IMR-90 (cell line): Measurements from ENCODE around the gene MYO1A. TPM values are rescaled to one million over a fixed set of nuclear protein-coding genes. Genes with fewer than 3 reads are reported as not detected.

Experiments used
- ATAC-seq: fragments of 200-7000 bp; cut with Tn5 transposase; 2 replicates; pipeline ENCODE4 v1.9.1; 2020; ENCODE audit warnings: low read depth, mild to moderate bottlenecking, moderate library complexity
- BruUV-seq: library from RNA; stranded (reverse); fragments of 400-500 nt; replicated peaks from 2 replicates; lab custom pipeline; 2021; lab: Mats Ljungman, UMichigan
- CTCF ChIA-PET: fragments of 300-600 bp; formaldehyde crosslinking; extraction: SDS; loops from one replicate; lab custom pipeline; 2021; ENCODE audit warnings: antibody characterized with exemption; lab: Yijun Ruan, JAX
- POLR2A ChIA-PET: fragments of 300-600 bp; sonication (Branson Sonifier 250); formaldehyde crosslinking; loops from one replicate; lab custom pipeline; 2022; ENCODE audit warnings: antibody characterized with exemption; ENCODE audit not compliant: unreplicated experiment; lab: Charles Lee
- DNase-seq: peaks from one replicate; pipeline ENCODE4 v3.0.0; 2013
- H2AFZ ChIP-seq: replicated peaks from 2 replicates; pipeline ENCODE3; 2013; ENCODE audit warnings: low read length, mild to moderate bottlenecking; ENCODE audit not compliant: poor library complexity
- H2AK5ac ChIP-seq: 2 replicates; pipeline ENCODE4 v1.6.1; 2013; ENCODE audit warnings: low read depth, low read length, inconsistent platforms
- H2AK9ac ChIP-seq: replicated peaks from 2 replicates; pipeline ENCODE3; 2013; ENCODE audit warnings: mild to moderate bottlenecking, low read depth, low read length, moderate library complexity; ENCODE audit not compliant: poor library complexity
- H2BK120ac ChIP-seq: 2 replicates; pipeline ENCODE4 v1.6.1; 2013; ENCODE audit warnings: low read depth, low read length, inconsistent platforms
- H2BK15ac ChIP-seq: 3 replicates; pipeline ENCODE4 v1.6.1; 2013; ENCODE audit warnings: low read depth, low read length, inconsistent platforms
- H2BK20ac ChIP-seq: 2 replicates; pipeline ENCODE4 v1.6.1; 2013; ENCODE audit warnings: low read depth, mild to moderate bottlenecking, inconsistent platforms, low read length, moderate library complexity
- H2BK5ac ChIP-seq: 2 replicates; pipeline ENCODE4 v1.6.1; 2013; ENCODE audit warnings: mild to moderate bottlenecking, low read depth, low read length, inconsistent platforms; ENCODE audit not compliant: poor library complexity, severe bottlenecking
- H3K14ac ChIP-seq: replicated peaks from 2 replicates; pipeline ENCODE4 v1.6.1; 2013; ENCODE audit warnings: low read depth, low read length, inconsistent platforms
- H3K18ac ChIP-seq: 2 replicates; pipeline ENCODE4 v1.6.1; 2013; ENCODE audit warnings: low read depth, low read length, control low read depth
- H3K23ac ChIP-seq: 2 replicates; pipeline ENCODE4 v1.6.1; 2013; ENCODE audit warnings: low read depth, low read length, inconsistent platforms
- H3K27ac ChIP-seq: 2 replicates; pipeline ENCODE4 v1.5.1; 2013; ENCODE audit warnings: mild to moderate bottlenecking, control low read depth, low read length; ENCODE audit not compliant: insufficient read depth
- H3K27me3 ChIP-seq: 2 replicates; pipeline ENCODE4 v1.6.1; 2013; ENCODE audit warnings: low read length; ENCODE audit not compliant: control insufficient read depth, insufficient read depth
- H3K36me3 ChIP-seq: 2 replicates; pipeline ENCODE4 v1.6.1; 2013; ENCODE audit warnings: low read length, mixed read lengths; ENCODE audit not compliant: control insufficient read depth, insufficient read depth
- H3K4ac ChIP-seq: 2 replicates; pipeline ENCODE4 v1.6.1; 2013; ENCODE audit warnings: low read depth, low read length, inconsistent platforms
- H3K4me1 ChIP-seq: 2 replicates; pipeline ENCODE4 v1.6.1; 2013; ENCODE audit warnings: low read length, mixed read lengths; ENCODE audit not compliant: control insufficient read depth, insufficient read depth
- H3K4me2 ChIP-seq: 2 replicates; pipeline ENCODE4 v1.6.1; 2013; ENCODE audit warnings: low read depth, mild to moderate bottlenecking, control low read depth, low read length, moderate library complexity
- H3K4me3 ChIP-seq: 2 replicates; pipeline ENCODE4 v1.5.1; 2013; ENCODE audit warnings: low read depth, mild to moderate bottlenecking, control low read depth, low read length, moderate library complexity; ENCODE audit not compliant: insufficient read depth
- H3K56ac ChIP-seq: 2 replicates; pipeline ENCODE4 v1.6.1; 2013; ENCODE audit warnings: low read length, inconsistent platforms; ENCODE audit not compliant: insufficient read depth; ENCODE audit errors: extremely low read depth
- H3K79me1 ChIP-seq, 2 experiments: 2 replicates each; pipeline ENCODE4 v1.6.1; 2013; ENCODE audit warnings: low read length in 2 of 2, inconsistent platforms in 1 of 2, low read depth in 1 of 2
- H3K9ac ChIP-seq: 2 replicates; pipeline ENCODE4 v1.6.1; 2013; ENCODE audit warnings: low read depth, low read length, control low read depth
- H3K9me1 ChIP-seq: 2 replicates; pipeline ENCODE4 v1.6.1; 2013; ENCODE audit warnings: low read length, inconsistent platforms; ENCODE audit not compliant: insufficient read depth
- H3K9me3 ChIP-seq: 2 replicates; pipeline ENCODE4 v1.6.1; 2013; ENCODE audit warnings: low read length; ENCODE audit not compliant: control insufficient read depth, insufficient read depth
- H4K20me1 ChIP-seq: 2 replicates; pipeline ENCODE4 v1.6.1; 2013; ENCODE audit warnings: low read length, inconsistent platforms; ENCODE audit not compliant: insufficient read depth
- H4K5ac ChIP-seq: 2 replicates; pipeline ENCODE4 v1.6.1; 2013; ENCODE audit warnings: mild to moderate bottlenecking, low read depth, low read length, control low read depth
- H4K8ac ChIP-seq, 2 experiments: 2 replicates each; pipeline ENCODE4 v1.6.1; 2013; ENCODE audit warnings: low read depth in 2 of 2, low read length in 2 of 2, control low read depth in 1 of 2, inconsistent platforms in 1 of 2
- H4K91ac ChIP-seq: 2 replicates; pipeline ENCODE4 v1.6.1; 2013; ENCODE audit warnings: low read depth, low read length, inconsistent platforms; ENCODE audit not compliant: insufficient read depth
- BHLHE40 ChIP-seq: fragments of 150-350 bp; IDR thresholded peaks from 2 replicates; pipeline ENCODE4 v1.6.1; 2016; ENCODE audit warnings: mild to moderate bottlenecking, low read depth, low read length
- CEBPB ChIP-seq: IDR thresholded peaks from 2 replicates; pipeline ENCODE4 v1.6.1; 2012; ENCODE audit warnings: low read depth, low read length, improper control_type of control experiment
- CHD1 ChIP-seq: IDR thresholded peaks from 2 replicates; pipeline ENCODE4 v1.6.1; 2012; ENCODE audit warnings: low read depth, low read length, improper control_type of control experiment
- FOS ChIP-seq: fragments of 150-350 bp; IDR thresholded peaks from 2 replicates; pipeline ENCODE4 v1.6.1; 2016; ENCODE audit warnings: low read depth, low read length
- MAFK ChIP-seq: IDR thresholded peaks from 2 replicates; pipeline ENCODE4 v1.6.1; 2012; ENCODE audit warnings: low read depth, low read length, improper control_type of control experiment
- MAZ ChIP-seq: IDR thresholded peaks from 2 replicates; pipeline ENCODE4 v1.6.1; 2012; ENCODE audit warnings: low read depth, mild to moderate bottlenecking, low read length, improper control_type of control experiment, moderate library complexity, borderline replicate concordance
- MXI1 ChIP-seq: IDR thresholded peaks from 2 replicates; pipeline ENCODE4 v1.6.1; 2012; ENCODE audit warnings: low read depth, mild to moderate bottlenecking, low read length, moderate library complexity, borderline replicate concordance
- NFE2L2 ChIP-seq: fragments of 150-350 bp; IDR thresholded peaks from 2 replicates; pipeline ENCODE4 v1.6.1; 2016; ENCODE audit warnings: low read depth, mild to moderate bottlenecking, low read length
- POLR2A ChIP-seq: IDR thresholded peaks from 2 replicates; pipeline ENCODE4 v1.6.1; 2012; ENCODE audit warnings: mild to moderate bottlenecking, low read depth, low read length
- RAD21 ChIP-seq: IDR thresholded peaks from 2 replicates; pipeline ENCODE4 v1.6.1; 2012; ENCODE audit warnings: low read length, improper control_type of control experiment
- RCOR1 ChIP-seq: IDR thresholded peaks from 2 replicates; pipeline ENCODE4 v1.6.1; 2012; ENCODE audit warnings: mild to moderate bottlenecking, low read length, improper control_type of control experiment; ENCODE audit not compliant: insufficient replicate concordance
- RFX5 ChIP-seq: IDR thresholded peaks from 2 replicates; pipeline ENCODE4 v1.8.0; 2012; ENCODE audit warnings: low read depth, mild to moderate bottlenecking, low read length, moderate library complexity
- SMC3 ChIP-seq: fragments of 150-350 bp; IDR thresholded peaks from 2 replicates; pipeline ENCODE4 v1.6.1; 2016; ENCODE audit warnings: low read depth, mild to moderate bottlenecking, antibody characterized with exemption, low read length, moderate library complexity
- WGBS, 2 experiments: methylation state at CpG; one replicate each; pipeline versions ENCODE4 v1.1.5 to v1.1.7; 2013; ENCODE audit warnings: missing lambda C conversion rate in 2 of 2; ENCODE audit not compliant: insufficient read length in 1 of 2; ENCODE audit errors: extremely low coverage in 2 of 2; 5-methylcytosine and 5-hydroxymethylcytosine counted together
- dilution Hi-C: fragments of 300-500 bp; cut with HindIII; formaldehyde crosslinking; loops from one replicate; pipeline ENCODE4 v1.14.3; 2018; ENCODE audit warnings: low sequenced_read_pairs; ENCODE audit not compliant: unreplicated experiment
- in situ Hi-C: fragments of 300-500 bp; cut with MboI; formaldehyde crosslinking; loops from 3 replicates; pipeline ENCODE4 v1.14.3; 2019; ENCODE audit warnings: low sequenced_read_pairs, inconsistent platforms, mixed read lengths
- intact Hi-C: fragments of 100-400 bp; cut with micrococcal nuclease; formaldehyde crosslinking; loops from 2 replicates; pipeline ENCODE4 v1.10.0; 2022
- polyA plus RNA-seq, 3 experiments: library from polyadenylated mRNA; depleted of rRNA; stranded (reverse); fragments of >200 nt; gene quantifications; 2 replicates each; pipeline ENCODE4 v1.2.3, GENCODE V29; 2012; ENCODE audit warnings: low replicate concordance in 1 of 3
- total RNA-seq: library from RNA; depleted of rRNA; stranded (reverse); fragments of >200 nt; gene quantifications from 2 replicates; pipeline ENCODE4 v1.2.3, GENCODE V29; 2012
- TF ChIP-seq, protein P1 (sequence below): conservative IDR thresholded peaks from 2 replicates; pipeline ENCODE4 v1.5.1; 2012; ENCODE audit warnings: mild to moderate bottlenecking, low read depth, low read length, improper control_type of control experiment
- TF ChIP-seq, protein P2 (sequence below): fragments of 150-350 bp; IDR thresholded peaks from 2 replicates; pipeline ENCODE4 v1.6.1; 2016; ENCODE audit warnings: low read depth, mild to moderate bottlenecking, low read length, moderate library complexity, borderline replicate concordance
- TF ChIP-seq, protein P3 (sequence below): fragments of 150-350 bp; IDR thresholded peaks from 2 replicates; pipeline ENCODE4 v1.6.1; 2017; ENCODE audit warnings: mild to moderate bottlenecking, antibody characterized with exemption, low read length, low read depth

MYO1A gene
- total and polyA plus RNA-seq, 2 of the 4 experiments (the other 2 are of a cell fraction) = under 0.01 TPM; not detected in 1

DNA sequence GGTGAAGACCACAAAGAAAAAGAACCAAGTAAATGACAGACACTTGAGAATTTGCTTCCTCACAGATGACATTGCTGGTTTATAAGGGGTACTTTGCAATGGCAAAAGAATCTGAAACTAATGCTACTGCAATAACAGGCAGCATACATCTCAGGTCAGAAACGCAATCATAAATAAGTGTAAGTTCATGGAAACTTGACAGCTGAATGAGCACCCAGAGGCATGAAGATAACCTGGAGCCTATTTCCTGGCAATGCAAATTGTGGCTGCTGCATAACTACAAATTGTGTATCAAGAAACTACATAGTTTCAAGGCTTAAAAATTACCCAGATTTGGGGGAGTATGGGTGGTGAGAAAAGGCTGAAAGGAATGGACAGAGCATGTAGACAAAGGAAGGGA lies 8.5 kb upstream of the MYO1A start:
- H3K27me3 ChIP-seq = no peaks in the 10 kb centered on the region
- CTCF ChIA-PET = interaction anchor here (0.6 to 1.6 kb wide), 2 partner anchors 50 to 57 kb away, joined by 3 to 5 read pairs; no protein-coding TSS in a partner anchor
- no TSS peak for BruUV-seq
- peaks cover 17% of the 10 kb centered on the region for H3K36me3 ChIP-seq
- H4K5ac ChIP-seq = no peak overlapping the region
- no peak overlapping the region for H3K23ac ChIP-seq
- no CpG with 5 or more reads among the region's 1 CpG for WGBS, 2 experiments
- H2BK5ac ChIP-seq = no peak overlapping the region
- H3K4me2 ChIP-seq = no peak overlapping the region
- intact Hi-C loops (no loop called here), in situ Hi-C loops (no loop called here), dilution Hi-C loops (no loop called here)
- no peaks in the 10 kb centered on the region for H3K9me1 ChIP-seq
- no peak overlapping the region for H3K27ac ChIP-seq
- no peak overlapping the region for H3K9ac ChIP-seq
- TF ChIP-seq FOS (no peak), SMC3 (no peak), CHD1 (no peak), POLR2A (no peak), NFE2L2 (no peak), MAFK (no peak), MXI1 (no peak), RCOR1 (no peak), RFX5 (no peak), MAZ (no peak), CEBPB (no peak), RAD21 (no peak), BHLHE40 (no peak)
- TF ChIP-seq, protein P1, sequence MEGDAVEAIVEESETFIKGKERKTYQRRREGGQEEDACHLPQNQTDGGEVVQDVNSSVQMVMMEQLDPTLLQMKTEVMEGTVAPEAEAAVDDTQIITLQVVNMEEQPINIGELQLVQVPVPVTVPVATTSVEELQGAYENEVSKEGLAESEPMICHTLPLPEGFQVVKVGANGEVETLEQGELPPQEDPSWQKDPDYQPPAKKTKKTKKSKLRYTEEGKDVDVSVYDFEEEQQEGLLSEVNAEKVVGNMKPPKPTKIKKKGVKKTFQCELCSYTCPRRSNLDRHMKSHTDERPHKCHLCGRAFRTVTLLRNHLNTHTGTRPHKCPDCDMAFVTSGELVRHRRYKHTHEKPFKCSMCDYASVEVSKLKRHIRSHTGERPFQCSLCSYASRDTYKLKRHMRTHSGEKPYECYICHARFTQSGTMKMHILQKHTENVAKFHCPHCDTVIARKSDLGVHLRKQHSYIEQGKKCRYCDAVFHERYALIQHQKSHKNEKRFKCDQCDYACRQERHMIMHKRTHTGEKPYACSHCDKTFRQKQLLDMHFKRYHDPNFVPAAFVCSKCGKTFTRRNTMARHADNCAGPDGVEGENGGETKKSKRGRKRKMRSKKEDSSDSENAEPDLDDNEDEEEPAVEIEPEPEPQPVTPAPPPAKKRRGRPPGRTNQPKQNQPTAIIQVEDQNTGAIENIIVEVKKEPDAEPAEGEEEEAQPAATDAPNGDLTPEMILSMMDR = no peak
- TF ChIP-seq, protein P2, sequence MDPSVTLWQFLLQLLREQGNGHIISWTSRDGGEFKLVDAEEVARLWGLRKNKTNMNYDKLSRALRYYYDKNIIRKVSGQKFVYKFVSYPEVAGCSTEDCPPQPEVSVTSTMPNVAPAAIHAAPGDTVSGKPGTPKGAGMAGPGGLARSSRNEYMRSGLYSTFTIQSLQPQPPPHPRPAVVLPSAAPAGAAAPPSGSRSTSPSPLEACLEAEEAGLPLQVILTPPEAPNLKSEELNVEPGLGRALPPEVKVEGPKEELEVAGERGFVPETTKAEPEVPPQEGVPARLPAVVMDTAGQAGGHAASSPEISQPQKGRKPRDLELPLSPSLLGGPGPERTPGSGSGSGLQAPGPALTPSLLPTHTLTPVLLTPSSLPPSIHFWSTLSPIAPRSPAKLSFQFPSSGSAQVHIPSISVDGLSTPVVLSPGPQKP = no peak
- TF ChIP-seq, protein P3, sequence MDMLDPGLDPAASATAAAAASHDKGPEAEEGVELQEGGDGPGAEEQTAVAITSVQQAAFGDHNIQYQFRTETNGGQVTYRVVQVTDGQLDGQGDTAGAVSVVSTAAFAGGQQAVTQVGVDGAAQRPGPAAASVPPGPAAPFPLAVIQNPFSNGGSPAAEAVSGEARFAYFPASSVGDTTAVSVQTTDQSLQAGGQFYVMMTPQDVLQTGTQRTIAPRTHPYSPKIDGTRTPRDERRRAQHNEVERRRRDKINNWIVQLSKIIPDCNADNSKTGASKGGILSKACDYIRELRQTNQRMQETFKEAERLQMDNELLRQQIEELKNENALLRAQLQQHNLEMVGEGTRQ = no peak
- H3K4ac ChIP-seq = no peak overlapping the region
- no peaks in the 10 kb centered on the region for H3K9me3 ChIP-seq
- no peak overlapping the region for H3K14ac ChIP-seq
- no peak overlapping the region for H2BK20ac ChIP-seq
- no peak overlapping the region for H4K8ac ChIP-seq
- no peak overlapping the region for H2AK9ac ChIP-seq
- H2BK15ac ChIP-seq = no peak overlapping the region
- no peak overlapping the region for H2AK5ac ChIP-seq
- no peak overlapping the region for H3K4me3 ChIP-seq
- H2BK120ac ChIP-seq = no peak overlapping the region
- no peak overlapping the region for H3K56ac ChIP-seq
- H3K4me1 ChIP-seq = no peaks in the 10 kb centered on the region
- H2AFZ ChIP-seq = no peak overlapping the region
- no peak overlapping the region for H4K91ac ChIP-seq
- POLR2A ChIA-PET = no interaction called here
- ATAC-seq (no peak), DNase-seq (no peak)
- 0 out of 4 replicates have a peak, but pooled peaks cover 0 to 2% of the 10 kb centered on the region in 2 experiments for H3K79me1 ChIP-seq
- no peak overlapping the region for H3K18ac ChIP-seq
- no peaks in the 10 kb centered on the region; the same call in 1 of the 2 replicates for H4K20me1 ChIP-seq
